K562 (cell line): ENCODE measurements around the gene HSPA1B. TPM values are rescaled to one million over a fixed set of nuclear protein-coding genes. Genes with fewer than 3 reads are reported as not detected.
A peak's percentile ranks its signal among the peaks of the same experiment; 100 is the strongest.

Experiments
- CEBPZ ChIP-seq: fragments of 150-350 bp; IDR thresholded peaks from 2 replicates; pipeline ENCODE4 v1.6.1; 2014; ENCODE audit warnings: low read depth, mild to moderate bottlenecking, low read length, borderline replicate concordance
- DIDO1 ChIP-seq: fragments of 450-650 bp; IDR thresholded peaks from 2 replicates; pipeline ENCODE4 v1.6.1; 2016; ENCODE audit warnings: low read depth, missing biosample characterization, missing genetic modification characterization
- GATA2 ChIP-seq: sonication (generic); formaldehyde crosslinking; IDR thresholded peaks from 2 replicates; pipeline ENCODE4 v1.4.0; 2020; ENCODE audit warnings: mild to moderate bottlenecking, missing genetic modification reagents
- GMEB1 ChIP-seq: fragments of 250-450 bp; sonication (Bioruptor Pico); IDR thresholded peaks from 2 replicates; pipeline ENCODE4 v1.4.0; 2020; ENCODE audit warnings: mild to moderate bottlenecking
- GTF3C2 ChIP-seq: IDR thresholded peaks from 3 replicates; pipeline ENCODE4 v1.6.1; 2011; ENCODE audit warnings: borderline replicate concordance, mild to moderate bottlenecking, moderate library complexity; ENCODE audit not compliant: insufficient read length; ENCODE audit errors: extremely low read depth
- HOMEZ ChIP-seq: fragments of 250-450 bp; sonication (Bioruptor Pico); IDR thresholded peaks from 2 replicates; pipeline ENCODE4 v1.4.0; 2020; ENCODE audit warnings: mild to moderate bottlenecking, moderate library complexity
- LCOR ChIP-seq: sonication (generic); formaldehyde crosslinking; IDR thresholded peaks from 2 replicates; pipeline ENCODE4 v1.8.0; 2022; ENCODE audit warnings: mild to moderate bottlenecking, missing genetic modification reagents
- PYGO2 ChIP-seq: fragments of 450-650 bp; IDR thresholded peaks from 2 replicates; pipeline ENCODE4 v1.6.1; 2016; ENCODE audit warnings: mild to moderate bottlenecking, missing genetic modification characterization, moderate library complexity, missing compliant biosample characterization
- SIN3A ChIP-seq, 2 experiments: fragments of 150-350 bp in 1 of 2; IDR thresholded peaks; 2 replicates each; pipeline ENCODE4 v1.6.1; 2011 to 2016; ENCODE audit warnings: borderline replicate concordance in 2 of 2, low read depth in 2 of 2, low read length in 2 of 2, mild to moderate bottlenecking in 2 of 2, moderate library complexity in 2 of 2; ENCODE audit not compliant: control insufficient read depth in 1 of 2
- SRF ChIP-seq, 2 experiments: fragments of 250-450, 450-650 bp in 1 of 2; sonication (Bioruptor Pico) in 1 of 2; sonication (generic) in 1 of 2; formaldehyde crosslinking; IDR thresholded peaks; 2 replicates each; pipeline versions ENCODE4 v1.5.0 to v1.5.1; 2020 to 2022; ENCODE audit warnings: mild to moderate bottlenecking in 1 of 2, missing genetic modification reagents in 1 of 2
- STAG1 ChIP-seq: sonication (generic); formaldehyde crosslinking; IDR thresholded peaks from 2 replicates; pipeline ENCODE4 v1.5.0; 2020; ENCODE audit warnings: missing genetic modification reagents, borderline replicate concordance
- TEAD4 ChIP-seq, 2 experiments: sonication (generic) in 1 of 2; formaldehyde crosslinking in 1 of 2; IDR thresholded peaks; 2 replicates each; pipeline versions ENCODE4 v1.6.1 to v1.8.0; 2012 to 2022; ENCODE audit warnings: borderline replicate concordance in 1 of 2, inconsistent platforms in 1 of 2, low read length in 1 of 2, mild to moderate bottlenecking in 1 of 2, missing genetic modification reagents in 1 of 2
- ZFP1 ChIP-seq: fragments of 450-650 bp; formaldehyde crosslinking; IDR thresholded peaks from 2 replicates; pipeline ENCODE4 v1.4.0; 2020; ENCODE audit warnings: mild to moderate bottlenecking, mixed read lengths
- ZKSCAN3 ChIP-seq: fragments of 250-450 bp; sonication (Bioruptor Pico); IDR thresholded peaks from 2 replicates; pipeline ENCODE4 v1.4.0; 2020
- ZNF12 ChIP-seq: sonication (generic); formaldehyde crosslinking; IDR thresholded peaks from 2 replicates; pipeline ENCODE4 v1.4.0; 2020; ENCODE audit warnings: mild to moderate bottlenecking, missing genetic modification reagents
- ZNF274 ChIP-seq: IDR thresholded peaks from 2 replicates; pipeline ENCODE4 v1.6.1; 2011; ENCODE audit warnings: low read depth, mild to moderate bottlenecking, low read length, moderate library complexity, borderline replicate concordance
- ZNF589 ChIP-seq: fragments of 200-800 bp; sonication (Bioruptor generic); IDR thresholded peaks from 2 replicates; pipeline ENCODE4 v1.6.1; 2016; ENCODE audit warnings: low read depth, missing genetic modification characterization, missing compliant biosample characterization
- polyA plus RNA-seq, 8 experiments: library from polyadenylated mRNA; depleted of rRNA in 4 of 8; stranded (reverse) in 5 of 8; unstranded in 3 of 8; fragments of >200 nt; fragmentation: Nextera tagmentation in 2 of 8; fragmentation: Illumina TruSeq in 1 of 8; extraction: Ambion mirVana in 2 of 8; extraction: Trizol in 1 of 8; gene quantifications; 2 replicates each; pipeline versions ENCODE4 v1.2.1 to v1.2.3, GENCODE V29; 2011 to 2014; ENCODE audit warnings: inconsistent platforms in 1 of 8, missing spikeins in 1 of 8
- total RNA-seq, 7 experiments: library from RNA; depleted of rRNA in 6 of 7; stranded (reverse); fragments of >200 nt in 6 of 7; fragmentation: Illumina TruSeq in 2 of 7; extraction: Trizol in 2 of 7; gene quantifications; 2 replicates each; pipeline versions ENCODE4 v1.2.1 to v1.2.3, GENCODE V29; 2011 to 2021; ENCODE audit warnings: low replicate concordance in 1 of 7

Gene HSPA1B
- total and polyA plus RNA-seq, 9 of the 15 experiments (the other 6 are each of a cell fraction or from before 2014, with no cell fraction given) = 0.27 to 227 (median 51.2) TPM

- TF ChIP-seq HOMEZ (CRISPR knock-in tag) (no peak), ZNF12 (no peak), SIN3A (IDR thresholded peaks at IDR 0.05; ENCODE audit: borderline replicate concordance in 2 of 2, control insufficient read depth in 1 of 2, low read depth in 2 of 2, low read length in 2 of 2) (peak; percentile 1 to 71; a peak in 2 of 4 replicates), ZFP1 (CRISPR knock-in tag) (0 out of 2 replicates have a peak, but pooled peaks have one; percentile 57), GTF3C2 (no peak), GMEB1 (CRISPR knock-in tag) (no peak), SRF (CRISPR knock-in tag; IDR thresholded peaks at IDR 0.05) (no peak), TEAD4 (IDR thresholded peaks at IDR 0.05; ENCODE audit: low read length) (peak; percentile 27), TEAD4 (CRISPR knock-in tag; IDR thresholded peaks at IDR 0.05; ENCODE audit: borderline replicate concordance) (no peak), CEBPZ (no peak), ZKSCAN3 (CRISPR knock-in tag) (no peak), PYGO2 (tag) (no peak), DIDO1 (tag) (no peak), ZNF274 (no peak), STAG1 (no peak), LCOR (CRISPR knock-in tag) (no peak), ZNF589 (CRISPR knock-in tag) (no peak), GATA2 (CRISPR knock-in tag) (no peak)
These were observed 2.2 kb downstream of the HSPA1B start (continued) for GRCh38 chr6:31829633-31830283.
